Measurements from ENCODE around the gene RSRC1. TPM values are rescaled to one million over a fixed set of nuclear protein-coding genes. Genes with fewer than 3 reads are reported as not detected.

RSRC1 gene
- total and polyA plus RNA-seq, 2 of the 8 experiments (the other 6 are each of a cell fraction or from before 2014, with no cell fraction given): 2.0 to 27.9 TPM

GRCh38 chr3:158072790-158073189 lies 37.1 kb upstream of the RSRC1 start:
- no peaks in the 10 kb centered on the region for H3K36me3 ChIP-seq (ENCODE audit: control insufficient read depth in 2 of 4, insufficient read depth in 4 of 4, low read length in 3 of 4)
- no peaks in the 10 kb centered on the region for H4K20me1 ChIP-seq (replicated peaks in 1 of 2; ENCODE audit: control insufficient read depth in 1 of 2, insufficient read depth in 2 of 2, low read length in 2 of 2)
- H4K5ac ChIP-seq (ENCODE audit: insufficient read length, low read depth, low read length): no peak overlapping the region
- CTCF ChIA-PET (ENCODE audit: partially characterized antibody): no interaction called here
- no peak overlapping the region for H3K18ac ChIP-seq (ENCODE audit: extremely low read depth, low read length)
- H3K4me2 ChIP-seq (ENCODE audit: insufficient read depth in 1 of 2, low read depth in 2 of 2, low read length in 2 of 2): no peak overlapping the region
- H3K56ac ChIP-seq (replicated peaks; ENCODE audit: insufficient read length, low read depth, low read length): no peak overlapping the region
- H3K9me3 ChIP-seq (ENCODE audit: insufficient read depth in 2 of 2, low read depth in 1 of 2, low read length in 1 of 2): no peaks in the 10 kb centered on the region
- no peak overlapping the region for H2BK20ac ChIP-seq (ENCODE audit: low read length)
- H3K9ac ChIP-seq (replicated peaks in 1 of 4; ENCODE audit: extremely low read depth in 1 of 4, low read depth in 3 of 4, low read length in 3 of 4): no peak overlapping the region
- no peak overlapping the region for H3K14ac ChIP-seq (ENCODE audit: insufficient read length)
- no peak overlapping the region for H2AFZ ChIP-seq (ENCODE audit: low read length)
- H3K4ac ChIP-seq (replicated peaks; ENCODE audit: insufficient read length, low read depth, low read length): no peak overlapping the region
- H2BK15ac ChIP-seq (ENCODE audit: low read length): no peak overlapping the region
- POLR2A ChIA-PET (ENCODE audit: partially characterized antibody): no interaction called here
- no peak overlapping the region for H2BK12ac ChIP-seq (ENCODE audit: low read depth, low read length)
- no peak for FAIRE-seq
- no peak overlapping the region for H3K4me3 ChIP-seq (ENCODE audit: extremely low read depth in 1 of 4, insufficient read depth in 2 of 4, low read depth in 3 of 4, low read length in 4 of 4)
- H3K27ac ChIP-seq (ENCODE audit: low read depth, low read length): no peak overlapping the region
- no peaks in the 10 kb centered on the region for H3K4me1 ChIP-seq (replicated peaks in 1 of 4; ENCODE audit: control insufficient read depth in 3 of 4, insufficient read depth in 4 of 4, low read length in 3 of 4)
- DNase-seq (ENCODE audit: low read depth in 1 of 2, low spot score in 2 of 2): no peak
- H2BK5ac ChIP-seq (ENCODE audit: low read depth, low read length): no peak overlapping the region
- no peaks in the 10 kb centered on the region for H3K79me1 ChIP-seq (ENCODE audit: low read depth, low read length)
- H3K23ac ChIP-seq (ENCODE audit: insufficient read length): no peak overlapping the region
- no peak overlapping the region for H2AK5ac ChIP-seq (ENCODE audit: low read depth, low read length)
- TF ChIP-seq TEAD4 (IDR thresholded peaks at IDR 0.05; ENCODE audit: low read depth, low read length) (no peak), CHD1 (IDR thresholded peaks at IDR 0.05; ENCODE audit: low read depth, low read length) (no peak), POU5F1 (IDR thresholded peaks at IDR 0.05; ENCODE audit: low read depth, low read length) (no peak)
- TF ChIP-seq, protein P1, sequence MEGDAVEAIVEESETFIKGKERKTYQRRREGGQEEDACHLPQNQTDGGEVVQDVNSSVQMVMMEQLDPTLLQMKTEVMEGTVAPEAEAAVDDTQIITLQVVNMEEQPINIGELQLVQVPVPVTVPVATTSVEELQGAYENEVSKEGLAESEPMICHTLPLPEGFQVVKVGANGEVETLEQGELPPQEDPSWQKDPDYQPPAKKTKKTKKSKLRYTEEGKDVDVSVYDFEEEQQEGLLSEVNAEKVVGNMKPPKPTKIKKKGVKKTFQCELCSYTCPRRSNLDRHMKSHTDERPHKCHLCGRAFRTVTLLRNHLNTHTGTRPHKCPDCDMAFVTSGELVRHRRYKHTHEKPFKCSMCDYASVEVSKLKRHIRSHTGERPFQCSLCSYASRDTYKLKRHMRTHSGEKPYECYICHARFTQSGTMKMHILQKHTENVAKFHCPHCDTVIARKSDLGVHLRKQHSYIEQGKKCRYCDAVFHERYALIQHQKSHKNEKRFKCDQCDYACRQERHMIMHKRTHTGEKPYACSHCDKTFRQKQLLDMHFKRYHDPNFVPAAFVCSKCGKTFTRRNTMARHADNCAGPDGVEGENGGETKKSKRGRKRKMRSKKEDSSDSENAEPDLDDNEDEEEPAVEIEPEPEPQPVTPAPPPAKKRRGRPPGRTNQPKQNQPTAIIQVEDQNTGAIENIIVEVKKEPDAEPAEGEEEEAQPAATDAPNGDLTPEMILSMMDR (IDR thresholded peaks at IDR 0.05; ENCODE audit: control extremely low read depth in 1 of 3, insufficient read depth in 1 of 3, low read depth in 1 of 3, low read length in 3 of 3): no peak
- TF ChIP-seq, protein P2, sequence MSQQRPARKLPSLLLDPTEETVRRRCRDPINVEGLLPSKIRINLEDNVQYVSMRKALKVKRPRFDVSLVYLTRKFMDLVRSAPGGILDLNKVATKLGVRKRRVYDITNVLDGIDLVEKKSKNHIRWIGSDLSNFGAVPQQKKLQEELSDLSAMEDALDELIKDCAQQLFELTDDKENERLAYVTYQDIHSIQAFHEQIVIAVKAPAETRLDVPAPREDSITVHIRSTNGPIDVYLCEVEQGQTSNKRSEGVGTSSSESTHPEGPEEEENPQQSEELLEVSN (IDR thresholded peaks at IDR 0.05): no peak
- H2BK120ac ChIP-seq (replicated peaks; ENCODE audit: low read depth, low read length): no peak overlapping the region
- H3K23me2 ChIP-seq (ENCODE audit: low read depth, low read length): no peaks in the 10 kb centered on the region
- no peak overlapping the region for H4K91ac ChIP-seq (replicated peaks; ENCODE audit: insufficient read length, low read length)
- H4K8ac ChIP-seq (ENCODE audit: extremely low read depth, insufficient read depth, low read length): no peak overlapping the region
- no peaks in the 10 kb centered on the region for H3K79me2 ChIP-seq (ENCODE audit: control insufficient read depth in 1 of 2, insufficient read depth in 2 of 2, low read length in 2 of 2)
- H3K27me3 ChIP-seq (replicated peaks in 1 of 4; ENCODE audit: control insufficient read depth in 3 of 4, extremely low read depth in 1 of 4, insufficient read depth in 3 of 4, low read length in 3 of 4): no peaks in the 10 kb centered on the region

Data from H1 (cell line).